HepG2 (cell line): ENCODE measurements around the gene INF2. TPM values are rescaled to one million over a fixed set of nuclear protein-coding genes. Genes with fewer than 3 reads are reported as not detected.

ENCODE experiments used
- ATF7 ChIP-seq, 2 experiments: fragments of 450-650 bp in 1 of 2; sonication (generic) in 1 of 2; formaldehyde crosslinking in 1 of 2; IDR thresholded peaks; 2 replicates each; pipeline versions ENCODE4 v1.4.0 to v1.6.1; 2016 to 2020; ENCODE audit warnings: antibody characterized with exemption in 1 of 2, mild to moderate bottlenecking in 1 of 2, missing genetic modification reagents in 1 of 2
- CBX1 ChIP-seq: IDR thresholded peaks from one replicate; pipeline ENCODE4 v1.6.1; 2016; ENCODE audit warnings: antibody characterized with exemption, low read depth
- CREB1 ChIP-seq, 2 experiments: fragments of 450-650 bp in 1 of 2; IDR thresholded peaks; 2 replicates each; pipeline ENCODE4 v1.6.1; 2016 to 2017; ENCODE audit warnings: control low read depth in 1 of 2, mild to moderate bottlenecking in 1 of 2, missing compliant biosample characterization in 1 of 2, missing genetic modification characterization in 1 of 2
- ETV6 ChIP-seq: sonication (generic); formaldehyde crosslinking; conservative IDR thresholded peaks from 2 replicates; pipeline ENCODE4 v1.4.0; 2020; ENCODE audit warnings: missing genetic modification reagents
- EZH2 ChIP-seq: conservative IDR thresholded peaks from 2 replicates; pipeline ENCODE4 v1.6.1; 2012; ENCODE audit warnings: mild to moderate bottlenecking, low read depth, low read length, moderate library complexity
- GATAD1 ChIP-seq: IDR thresholded peaks from 2 replicates; pipeline ENCODE4 v1.6.1; 2016; ENCODE audit warnings: missing genetic modification reagents, missing compliant biosample characterization
- HNRNPK ChIP-seq: fragments of 200-400 bp; formaldehyde crosslinking; IDR thresholded peaks from 2 replicates; pipeline ENCODE4 v1.6.1; 2018; ENCODE audit warnings: low read length, low read depth, moderate library complexity, mild to moderate bottlenecking; ENCODE audit not compliant: poor library complexity, severe bottlenecking
- HOXA5 ChIP-seq: sonication (generic); formaldehyde crosslinking; IDR thresholded peaks from 2 replicates; pipeline ENCODE4 v1.4.0; 2020; ENCODE audit warnings: missing genetic modification reagents
- JUND ChIP-seq: sonication (generic); formaldehyde crosslinking; IDR thresholded peaks from 2 replicates; pipeline ENCODE4 v1.8.0; 2022; ENCODE audit warnings: mild to moderate bottlenecking, missing genetic modification reagents
- KDM3A ChIP-seq: IDR thresholded peaks from 2 replicates; pipeline ENCODE4 v1.6.1; 2018; ENCODE audit warnings: low read depth, missing compliant biosample characterization
- MAZ ChIP-seq, 2 experiments: sonication (generic) in 1 of 2; formaldehyde crosslinking in 1 of 2; IDR thresholded peaks; 2 replicates each; pipeline versions ENCODE4 v1.5.0 to v1.6.1; 2012 to 2020; ENCODE audit warnings: low read depth in 2 of 2, mild to moderate bottlenecking in 2 of 2, borderline replicate concordance in 1 of 2, improper control_type of control experiment in 1 of 2, low read length in 1 of 2, missing genetic modification reagents in 1 of 2, moderate library complexity in 1 of 2
- PCBP2 ChIP-seq: fragments of 200-400 bp; formaldehyde crosslinking; optimal IDR thresholded peaks from 2 replicates; pipeline ENCODE3; 2018; ENCODE audit warnings: low read length, low read depth; ENCODE audit not compliant: poor library complexity, severe bottlenecking
- PHF21A ChIP-seq: sonication (generic); formaldehyde crosslinking; IDR thresholded peaks from 2 replicates; pipeline ENCODE4 v1.5.0; 2020; ENCODE audit warnings: mild to moderate bottlenecking, missing genetic modification reagents
- RORA ChIP-seq: sonication (generic); formaldehyde crosslinking; IDR thresholded peaks from 2 replicates; pipeline ENCODE4 v1.5.0; 2020; ENCODE audit warnings: mild to moderate bottlenecking, missing genetic modification reagents, moderate library complexity
- SMC3 ChIP-seq: IDR thresholded peaks from 2 replicates; pipeline ENCODE4 v1.6.1; 2011; ENCODE audit warnings: low read length, improper control_type of control experiment
- SRSF9 ChIP-seq: fragments of 200-400 bp; formaldehyde crosslinking; IDR thresholded peaks from 2 replicates; pipeline ENCODE4 v1.6.1; 2018; ENCODE audit warnings: borderline replicate concordance, mild to moderate bottlenecking, low read depth, low read length; ENCODE audit not compliant: insufficient read depth, poor library complexity, severe bottlenecking
- YY1 ChIP-seq: IDR thresholded peaks from 2 replicates; pipeline ENCODE4 v1.6.1; 2011; ENCODE audit warnings: low read length, low read depth, moderate library complexity, mild to moderate bottlenecking; ENCODE audit not compliant: insufficient read depth, insufficient replicate concordance
- ZFP41 ChIP-seq: sonication (generic); formaldehyde crosslinking; IDR thresholded peaks from 2 replicates; pipeline ENCODE4 v1.4.0; 2020; ENCODE audit warnings: mild to moderate bottlenecking, missing genetic modification reagents, borderline replicate concordance
- ZNF235 ChIP-seq: sonication (generic); formaldehyde crosslinking; IDR thresholded peaks from 2 replicates; pipeline ENCODE4 v1.8.1; 2023; ENCODE audit warnings: mild to moderate bottlenecking, missing genetic modification reagents, borderline replicate concordance
- ZNF253 ChIP-seq: sonication (generic); formaldehyde crosslinking; IDR thresholded peaks from 2 replicates; pipeline ENCODE4 v1.8.0; 2022; ENCODE audit warnings: mild to moderate bottlenecking, missing genetic modification reagents, borderline replicate concordance
- ZNF329 ChIP-seq: sonication (generic); formaldehyde crosslinking; IDR thresholded peaks from 2 replicates; pipeline ENCODE4 v1.9.0; 2021; ENCODE audit warnings: low read depth, mild to moderate bottlenecking, missing genetic modification reagents
- ZNF33B ChIP-seq: sonication (generic); formaldehyde crosslinking; IDR thresholded peaks from 2 replicates; pipeline ENCODE4 v1.5.1; 2020; ENCODE audit warnings: mild to moderate bottlenecking, missing genetic modification reagents
- ZNF713 ChIP-seq: sonication (generic); formaldehyde crosslinking; IDR thresholded peaks from 2 replicates; pipeline ENCODE4 v1.4.0; 2020; ENCODE audit warnings: mild to moderate bottlenecking, missing genetic modification reagents
- ZNF816 ChIP-seq: sonication (generic); formaldehyde crosslinking; IDR thresholded peaks from 2 replicates; pipeline ENCODE4 v1.8.0; 2022; ENCODE audit warnings: missing genetic modification reagents, mild to moderate bottlenecking, borderline replicate concordance
- ZSCAN25 ChIP-seq: sonication (generic); formaldehyde crosslinking; IDR thresholded peaks from 2 replicates; pipeline ENCODE4 v1.8.0; 2022; ENCODE audit warnings: mild to moderate bottlenecking, missing genetic modification reagents
- polyA plus RNA-seq, 8 experiments: library from polyadenylated mRNA; depleted of rRNA in 3 of 8; stranded (reverse) in 7 of 8; unstranded in 1 of 8; fragments of >200 nt; fragmentation: Illumina TruSeq in 4 of 8; extraction: Trizol in 4 of 8; gene quantifications; 2 replicates each; pipeline versions ENCODE4 v1.2.1 to v1.2.3, GENCODE V29; 2011 to 2016; ENCODE audit warnings: low read depth in 4 of 8, missing spikeins in 1 of 8, mixed read lengths in 1 of 8; ENCODE audit not compliant: insufficient read depth in 1 of 8
- total RNA-seq, 5 experiments: library from RNA; depleted of rRNA; stranded (reverse); fragments of >200 nt; fragmentation: Illumina TruSeq; extraction: Trizol; gene quantifications; 2 replicates each; pipeline ENCODE4 v1.2.3, GENCODE V29; 2016; ENCODE audit warnings: low read depth in 1 of 5
- TF ChIP-seq, protein P1 (sequence below): sonication (generic); formaldehyde crosslinking; IDR thresholded peaks from 2 replicates; pipeline ENCODE4 v1.4.0; 2020; ENCODE audit warnings: missing genetic modification reagents

The INF2 gene
- total and polyA plus RNA-seq, 2 of the 13 experiments (the other 11 are each of a cell fraction or from before 2014, with no cell fraction given): 16.4 to 26.4 TPM

DNA sequence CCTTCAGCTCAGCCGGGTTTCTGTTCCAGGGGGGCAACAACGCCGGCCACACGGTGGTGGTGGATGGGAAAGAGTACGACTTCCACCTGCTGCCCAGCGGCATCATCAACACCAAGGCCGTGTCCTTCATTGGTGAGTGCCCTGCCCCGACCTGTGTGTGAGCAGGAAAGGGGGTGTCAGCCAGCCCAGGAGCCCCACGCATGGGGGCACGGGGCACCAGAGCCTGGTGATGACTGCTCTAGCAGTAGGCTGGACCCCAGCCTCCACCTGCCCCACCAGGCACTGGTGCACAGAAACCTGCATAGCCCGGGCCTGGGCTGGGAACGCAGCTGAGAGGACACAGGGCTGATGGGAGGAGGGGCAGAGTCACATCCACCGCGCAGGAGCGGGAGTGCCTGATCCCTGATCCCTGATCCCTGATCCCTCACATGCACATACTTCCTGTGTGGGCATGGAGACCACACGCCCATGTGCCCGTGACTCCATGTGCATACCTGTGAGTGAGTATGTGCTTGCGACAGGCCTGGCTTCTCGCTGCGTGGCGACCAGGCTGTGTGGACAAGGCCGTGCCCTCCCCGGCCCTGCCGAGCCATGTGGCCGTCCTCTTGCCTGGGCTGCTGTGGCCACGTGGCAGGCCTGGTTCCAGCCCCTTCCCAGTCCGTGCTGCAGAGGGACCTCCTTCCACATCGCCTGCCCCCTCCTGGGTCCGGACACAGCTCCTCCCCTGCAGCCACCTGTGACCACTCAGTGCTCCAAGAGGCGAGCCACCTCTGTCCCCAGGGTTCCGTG, 45.8 kb downstream of the INF2 start (continued):
- TF ChIP-seq PCBP2 (no peak), HNRNPK (no peak), SRSF9 (no peak), YY1 (peak; percentile 23), ZSCAN25 (CRISPR knock-in tag) (0 out of 2 replicates have a peak, but pooled peaks have one; percentile 39), ZNF33B (CRISPR knock-in tag) (no peak), ZNF816 (CRISPR knock-in tag) (no peak), GATAD1 (CRISPR knock-in tag) (peak; percentile 60; the same call in 1 of the 2 replicates), RORA (no peak), ATF7 (IDR thresholded peaks at IDR 0.05) (no peak), ATF7 (CRISPR knock-in tag; IDR thresholded peaks at IDR 0.05) (no peak), CREB1 (IDR thresholded peaks at IDR 0.05) (no peak), CREB1 (CRISPR knock-in tag; IDR thresholded peaks at IDR 0.05) (no peak), SMC3 (no peak), ZNF329 (0 out of 2 replicates have a peak, but pooled peaks have one; percentile 19), EZH2 (no peak), PHF21A (CRISPR knock-in tag) (no peak), ZNF235 (CRISPR knock-in tag) (no peak), MAZ (IDR thresholded peaks at IDR 0.05; ENCODE audit: borderline replicate concordance, low read depth, low read length) (no peak), MAZ (CRISPR knock-in tag; IDR thresholded peaks at IDR 0.05; ENCODE audit: low read depth) (peak; percentile 53), HOXA5 (CRISPR knock-in tag) (no peak), CBX1 (peak; percentile 44), ZNF253 (peak; percentile 88), ETV6 (CRISPR knock-in tag) (no peak), JUND (peak; percentile 81; the same call in 1 of the 2 replicates), ZFP41 (CRISPR knock-in tag) (peak; percentile 73), KDM3A (CRISPR knock-in tag) (0 out of 2 replicates have a peak, but pooled peaks have one; percentile 53), ZNF713 (CRISPR knock-in tag) (no peak)
- TF ChIP-seq, protein P1, sequence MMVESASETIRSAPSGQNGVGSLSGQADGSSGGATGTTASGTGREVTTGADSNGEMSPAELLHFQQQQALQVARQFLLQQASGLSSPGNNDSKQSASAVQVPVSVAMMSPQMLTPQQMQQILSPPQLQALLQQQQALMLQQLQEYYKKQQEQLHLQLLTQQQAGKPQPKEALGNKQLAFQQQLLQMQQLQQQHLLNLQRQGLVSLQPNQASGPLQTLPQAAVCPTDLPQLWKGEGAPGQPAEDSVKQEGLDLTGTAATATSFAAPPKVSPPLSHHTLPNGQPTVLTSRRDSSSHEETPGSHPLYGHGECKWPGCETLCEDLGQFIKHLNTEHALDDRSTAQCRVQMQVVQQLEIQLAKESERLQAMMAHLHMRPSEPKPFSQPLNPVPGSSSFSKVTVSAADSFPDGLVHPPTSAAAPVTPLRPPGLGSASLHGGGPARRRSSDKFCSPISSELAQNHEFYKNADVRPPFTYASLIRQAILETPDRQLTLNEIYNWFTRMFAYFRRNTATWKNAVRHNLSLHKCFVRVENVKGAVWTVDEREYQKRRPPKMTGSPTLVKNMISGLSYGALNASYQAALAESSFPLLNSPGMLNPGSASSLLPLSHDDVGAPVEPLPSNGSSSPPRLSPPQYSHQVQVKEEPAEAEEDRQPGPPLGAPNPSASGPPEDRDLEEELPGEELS (CRISPR knock-in tag): no peak; the same call in 1 of the 2 replicates
